HG03108 (cell line): ENCODE results near the gene KCNK16.
"Not testable (repeated sequence)": the region's sequence is repeated elsewhere in the genome, so short reads cannot be mapped to it uniquely, and the experiment has no call there.

Experiments
- ATAC-seq: cut with Tn5 transposase; IDR thresholded peaks from one replicate; pipeline ENCODE4 v1.9.1; 2021; ENCODE audit warnings: moderate library complexity; ENCODE audit not compliant: unreplicated experiment

KCNK16 gene

GRCh38 chr6:39312912-39313525 is 9.5 kb downstream of the KCNK16 start:
- no peak for ATAC-seq

GRCh38 chr6:39310542-39310941 is 12.0 kb downstream of the KCNK16 start:
- no peak for ATAC-seq

- ATAC-seq = no peak
These were observed 12.5 kb downstream of the KCNK16 start for GRCh38 chr6:39309942-39310531.

- ATAC-seq = no peak
These were observed 15.0 kb downstream of the KCNK16 start for GRCh38 chr6:39307462-39307861.

GRCh38 chr6:39304951-39305350 is 17.6 kb downstream of the KCNK16 start:
- ATAC-seq = no peak

- ATAC-seq = no peak
These were observed 18.9 kb downstream of the KCNK16 start for GRCh38 chr6:39303425-39304153.

- peak; percentile 87 for ATAC-seq
These were observed 19.7 kb downstream of the KCNK16 start for GRCh38 chr6:39302669-39303424.

GRCh38 chr6:39302011-39302410 is 20.5 kb downstream of the KCNK16 start:
- no peak for ATAC-seq

- ATAC-seq = no peak
These were observed 20.9 kb downstream of the KCNK16 start for GRCh38 chr6:39301606-39302005.

- no peak for ATAC-seq
These were observed 21.8 kb downstream of the KCNK16 start for GRCh38 chr6:39300739-39301138.

- no peak for ATAC-seq
These were observed 24.4 kb downstream of the KCNK16 start for GRCh38 chr6:39298061-39298460.

- ATAC-seq = no peak
These were observed 25.5 kb downstream of the KCNK16 start for GRCh38 chr6:39296745-39297640.

GRCh38 chr6:39295611-39296011 is 26.9 kb downstream of the KCNK16 start:
- no peak for ATAC-seq

- ATAC-seq = no peak
These were observed 27.6 kb downstream of the KCNK16 start for GRCh38 chr6:39294899-39295298.

- ATAC-seq = no peak
These were observed 28.4 kb downstream of the KCNK16 start for GRCh38 chr6:39294133-39294532.

- ATAC-seq = no peak
These were observed 29.9 kb downstream of the KCNK16 start for GRCh38 chr6:39292637-39293036.

GRCh38 chr6:39289490-39289889 is 33.0 kb downstream of the KCNK16 start:
- no peak for ATAC-seq

GRCh38 chr6:39287601-39288000 is 34.9 kb downstream of the KCNK16 start:
- ATAC-seq = no peak

- ATAC-seq = not testable (repeated sequence)
These were observed 35.9 kb downstream of the KCNK16 start for GRCh38 chr6:39286596-39286995.

GRCh38 chr6:39282774-39283173 is 39.7 kb downstream of the KCNK16 start:
- no peak for ATAC-seq
